NCI-H146 (cell line): ENCODE results near the gene SLC25A41.
"Not testable (repeated sequence)": the region's sequence is repeated elsewhere in the genome, so short reads cannot be mapped to it uniquely, and the experiment has no call there.

Source experiments
- DNase-seq: peaks from one replicate; lab custom pipeline; 2025; lab: John Stamatoyannopoulos, UW

The SLC25A41 gene

DNA sequence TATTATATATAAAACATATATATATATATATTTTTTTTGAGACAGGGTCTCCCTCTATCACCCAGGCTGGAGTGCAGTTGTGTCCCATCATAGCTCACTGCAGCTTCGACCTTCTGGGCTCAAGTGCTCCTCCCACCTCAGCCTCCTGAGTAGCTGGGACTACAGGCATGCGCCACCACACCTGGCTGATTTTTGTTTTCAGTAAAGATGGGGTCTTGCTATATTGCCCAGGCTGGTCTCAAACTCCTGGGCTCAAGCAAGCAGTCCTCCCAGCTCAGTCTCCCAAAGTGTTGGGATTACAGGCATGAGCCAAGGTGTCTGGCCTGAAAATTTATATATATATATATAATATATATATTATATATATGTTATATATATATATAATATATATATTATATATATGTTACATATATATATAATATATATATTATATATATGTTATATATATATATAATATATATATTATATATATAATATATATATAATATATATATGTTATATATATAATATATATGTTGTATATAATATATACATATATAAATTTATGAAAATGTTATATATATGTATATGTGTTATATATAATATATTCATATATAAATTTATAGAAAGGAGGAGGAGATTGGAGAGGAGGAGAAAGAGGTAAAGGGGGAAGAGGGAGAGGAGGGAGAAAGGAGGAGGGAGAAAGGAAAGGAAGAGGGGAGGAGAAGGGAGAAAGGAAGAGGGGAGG is 4.7 kb downstream of the SLC25A41 start:
- not testable (repeated sequence) for DNase-seq

GRCh38 chr19:6427131-6427530 is 6.4 kb downstream of the SLC25A41 start:
- no peak for DNase-seq

DNA sequence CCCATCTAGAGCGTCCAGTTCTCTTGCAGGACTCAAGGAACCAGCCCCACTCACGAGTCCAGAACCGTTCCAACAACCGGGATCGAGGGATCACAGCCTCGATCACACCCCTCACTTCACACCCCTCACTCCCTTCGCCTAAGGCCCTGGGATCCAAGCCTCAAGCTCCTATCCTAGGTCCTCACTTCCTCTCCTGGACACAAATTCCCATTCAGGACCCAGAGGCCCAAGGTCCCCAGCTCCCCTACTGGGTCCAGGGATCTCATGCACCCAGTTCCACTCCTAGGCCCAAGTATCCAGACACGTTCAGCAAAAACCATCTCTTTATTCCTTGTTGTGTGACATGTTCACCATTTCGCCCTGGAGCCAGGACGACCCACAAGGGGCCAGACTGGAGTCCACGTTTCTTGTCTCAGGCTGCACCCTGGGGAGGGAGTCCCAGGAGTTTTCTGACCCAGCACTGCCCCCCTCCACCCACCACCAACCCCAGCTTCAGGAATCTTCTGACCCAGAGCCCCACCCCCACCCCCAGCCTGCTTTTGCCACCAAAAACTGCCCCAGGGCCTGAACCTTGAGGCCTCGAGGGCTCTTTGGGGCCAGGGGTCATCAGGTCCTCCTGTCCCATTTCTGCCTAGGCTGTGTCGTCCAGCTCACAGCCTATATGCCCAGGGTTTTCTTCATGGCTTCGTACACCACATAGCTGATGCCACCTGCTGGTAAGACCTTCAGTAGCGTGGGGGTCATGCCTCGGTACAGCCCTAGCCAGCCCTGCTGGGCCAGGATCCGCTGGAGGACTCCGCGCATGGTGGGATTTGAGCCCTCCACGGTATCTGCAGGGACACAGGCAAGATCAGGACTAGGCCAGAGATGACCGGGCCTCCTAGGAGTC is 7.6 kb downstream of the SLC25A41 start:
- no peak for DNase-seq

- peak; percentile 99 for DNase-seq
Observed at GRCh38 chr19:6424939-6425731, 8.4 kb downstream of the SLC25A41 start.

DNA sequence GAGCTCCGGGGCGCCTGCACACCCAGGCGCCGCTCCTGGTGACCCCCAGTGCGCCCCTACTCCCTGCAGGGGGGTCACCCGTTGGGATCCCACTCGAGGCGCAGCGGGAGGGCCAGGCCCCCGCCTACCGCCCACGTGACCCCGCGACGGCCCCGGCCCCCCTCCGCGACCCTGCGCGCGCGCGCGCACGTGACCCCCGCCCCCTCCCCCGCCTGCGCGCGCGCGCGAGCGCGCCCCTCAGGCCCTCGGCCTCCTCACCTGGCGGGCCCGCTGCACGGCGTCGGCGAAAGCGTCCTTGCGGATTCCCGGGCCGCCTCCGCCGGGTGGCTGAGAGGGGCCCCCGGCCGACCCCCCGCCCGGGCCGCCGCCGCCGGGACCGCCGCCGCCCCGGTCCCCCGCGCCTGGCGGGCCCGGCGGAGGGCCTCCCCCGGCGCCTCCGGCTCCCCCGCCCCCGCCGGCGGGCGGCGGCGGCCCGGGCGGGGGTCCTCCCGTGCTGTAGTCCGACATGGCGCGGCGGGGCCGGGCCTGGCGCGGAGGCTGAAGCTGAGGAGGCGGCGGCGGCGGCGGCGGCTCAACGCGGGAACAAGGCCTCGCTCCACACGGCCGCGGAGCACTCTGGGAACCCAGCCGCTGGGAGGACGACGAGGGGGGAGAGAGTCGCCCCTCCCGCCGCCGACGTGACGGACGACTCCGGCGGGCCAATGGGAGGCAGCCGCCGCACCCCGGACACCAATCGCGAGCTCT is 9.2 kb downstream of the SLC25A41 start, which contains the start of gene KHSRP:
KHSRP (minus strand) TSS at position 617 of the 744 bp plus-strand sequence; CDS start at position 507, 110 bp downstream.
- peak; percentile 13 for DNase-seq

DNA sequence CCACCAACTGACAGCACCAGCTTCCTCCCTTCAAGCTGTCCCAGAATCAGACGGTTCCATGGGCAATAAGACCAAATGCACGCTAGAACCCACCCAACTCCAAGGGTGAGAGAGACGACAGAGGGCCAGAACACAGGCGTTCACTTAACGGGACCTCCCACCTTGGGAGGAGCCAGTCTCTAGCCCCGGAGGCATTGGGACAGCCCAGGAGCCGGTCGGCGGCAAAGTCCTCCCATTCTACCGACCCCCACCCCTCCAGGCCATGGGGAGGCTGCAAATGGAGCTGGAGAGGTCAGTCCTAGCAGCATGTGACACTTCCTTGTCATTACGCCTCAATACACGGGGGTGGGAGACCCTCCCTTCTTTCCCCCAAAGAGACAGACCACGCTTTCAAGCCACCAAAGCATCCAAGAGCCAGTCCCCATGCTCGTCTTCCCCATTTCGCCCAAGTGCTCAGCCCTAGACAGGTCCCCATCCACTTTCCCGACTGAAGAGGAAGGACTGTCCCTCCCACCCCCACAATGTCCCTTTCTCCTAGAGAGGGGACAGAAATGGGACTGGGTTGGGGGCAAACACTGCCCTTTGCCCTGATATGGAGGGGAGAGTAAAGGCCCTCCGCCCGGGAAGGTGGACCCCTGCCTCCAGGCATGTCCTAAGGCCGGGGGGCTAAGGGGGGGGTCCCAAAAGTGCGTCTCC is 9.9 kb downstream of the SLC25A41 start:
- peak; percentile 11 for DNase-seq

DNA sequence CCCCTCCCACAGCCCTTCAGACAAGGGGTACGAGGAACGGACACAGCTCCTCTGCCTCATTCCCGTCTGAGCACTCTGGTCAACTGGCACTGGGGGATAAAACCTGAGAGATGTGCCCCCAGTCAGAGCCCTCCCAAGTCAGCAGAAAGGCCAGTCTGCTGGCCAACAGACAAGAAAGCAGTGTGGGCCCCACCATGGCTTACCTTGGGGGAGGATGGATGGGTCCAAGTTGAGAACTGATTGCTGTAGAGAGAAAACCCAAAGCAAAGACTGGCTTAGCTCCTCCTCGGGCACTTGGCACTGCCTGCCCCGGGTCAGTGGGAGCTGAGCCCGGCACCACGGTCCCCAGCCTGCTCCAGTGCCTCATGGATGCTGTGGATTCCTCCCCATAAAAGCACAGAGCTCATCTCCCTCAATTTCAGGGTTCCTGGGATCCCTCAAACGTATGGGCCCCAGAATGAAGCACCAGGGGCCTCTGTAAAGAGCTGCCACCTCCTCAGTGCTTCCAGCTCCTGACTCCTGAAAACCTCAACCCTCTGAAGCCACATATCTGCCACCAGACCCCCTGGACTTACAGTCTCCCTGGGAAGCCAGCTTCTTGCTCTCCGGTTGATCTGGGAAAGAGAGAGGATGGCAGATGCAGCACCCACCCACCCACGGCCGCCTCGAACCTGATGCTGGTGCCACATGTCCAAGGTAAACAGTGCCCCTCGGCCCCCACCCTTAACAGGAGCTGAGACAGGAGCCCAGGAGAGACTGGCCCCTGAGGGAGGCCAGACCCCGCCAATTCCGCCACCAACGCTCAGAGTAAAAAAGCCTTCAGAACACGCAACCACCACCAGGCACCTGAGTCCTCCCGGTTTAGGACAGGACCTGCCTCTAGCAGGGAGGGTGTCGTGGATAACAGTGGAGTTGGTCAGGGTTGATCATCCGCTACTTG is 12.2 kb downstream of the SLC25A41 start:
- no peak for DNase-seq

- no peak for DNase-seq
Observed at GRCh38 chr19:6418562-6418932, 15.0 kb downstream of the SLC25A41 start.

GRCh38 chr19:6417713-6418561 is 15.6 kb downstream of the SLC25A41 start:
- DNase-seq, result no peak

DNA sequence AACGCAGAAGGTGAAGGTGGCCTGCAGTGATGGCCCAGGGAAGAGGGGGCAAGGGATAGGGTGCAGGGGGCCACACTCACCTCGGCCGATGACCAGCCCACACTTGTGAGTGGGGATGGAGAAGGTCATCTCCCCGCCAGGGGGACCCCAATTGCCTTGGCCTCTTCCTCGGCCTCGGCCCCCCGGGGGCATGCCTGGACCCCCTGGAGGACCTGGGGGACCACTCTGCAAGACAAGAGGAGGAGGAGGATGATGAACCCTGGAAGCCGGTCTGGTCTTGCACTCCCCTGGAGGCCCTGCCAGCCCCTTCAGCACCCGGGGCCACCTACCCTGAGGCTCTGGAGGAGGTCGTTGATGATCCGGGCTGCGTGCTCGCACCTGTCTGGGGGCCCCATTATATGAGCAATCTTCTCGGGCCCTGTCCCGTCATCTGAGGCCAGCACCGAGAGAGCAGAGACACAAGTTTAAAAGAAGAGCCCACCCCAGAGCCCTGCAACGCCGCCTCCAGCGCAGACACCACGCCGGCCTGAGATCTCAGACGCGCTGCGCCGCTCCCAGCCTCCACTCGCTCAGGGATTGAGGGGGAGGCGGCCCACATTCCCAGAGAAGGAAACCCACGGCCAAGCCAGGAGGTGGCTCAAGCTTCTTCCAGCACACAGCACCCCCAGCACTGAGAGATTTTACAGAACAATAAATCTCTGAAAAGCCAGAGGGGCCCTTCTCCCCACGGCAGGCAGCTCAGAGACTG is 16.7 kb downstream of the SLC25A41 start:
- DNase-seq, result no peak

- DNase-seq, result no peak
Observed at GRCh38 chr19:6415591-6416190, 17.9 kb downstream of the SLC25A41 start.

DNA sequence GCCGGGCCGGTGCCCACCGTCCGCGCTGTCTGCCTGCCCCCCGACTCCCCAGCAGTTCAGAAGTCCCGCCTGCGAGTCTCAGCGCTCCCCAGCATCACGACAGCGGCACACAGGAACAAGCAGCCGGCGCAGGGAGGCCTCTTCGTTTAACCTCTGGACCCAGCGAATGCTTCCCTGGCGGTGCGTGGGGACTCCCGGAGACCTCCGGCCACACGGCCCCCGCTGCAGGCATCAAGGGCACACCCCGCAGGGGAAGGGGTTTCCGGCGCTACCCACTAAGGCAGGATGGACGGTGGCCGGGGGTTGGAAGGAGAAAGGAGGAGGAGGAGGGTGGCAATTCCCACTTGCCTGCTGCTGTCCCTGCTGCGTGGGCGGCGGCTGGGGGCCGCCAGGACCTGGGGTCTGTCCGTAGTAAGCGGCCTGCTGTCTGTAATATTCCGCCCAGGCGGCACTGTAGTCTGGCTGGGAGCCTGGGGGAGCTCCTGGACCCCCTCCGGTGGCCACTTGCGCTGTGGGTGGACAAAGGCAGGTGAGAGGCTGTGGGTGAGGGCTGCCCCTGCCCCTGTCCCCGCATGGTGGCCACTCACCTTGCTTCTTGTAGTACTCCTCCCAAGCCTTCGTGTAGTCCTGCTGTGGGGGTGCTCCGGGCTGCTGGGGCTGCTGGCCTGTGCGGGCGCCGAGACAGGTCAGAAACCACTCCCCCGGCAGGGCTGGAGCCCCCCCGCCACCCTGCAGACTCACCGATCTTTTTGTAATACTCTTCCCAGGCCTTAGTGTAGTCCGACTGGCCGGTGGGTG is 18.6 kb downstream of the SLC25A41 start:
- no peak for DNase-seq

DNA sequence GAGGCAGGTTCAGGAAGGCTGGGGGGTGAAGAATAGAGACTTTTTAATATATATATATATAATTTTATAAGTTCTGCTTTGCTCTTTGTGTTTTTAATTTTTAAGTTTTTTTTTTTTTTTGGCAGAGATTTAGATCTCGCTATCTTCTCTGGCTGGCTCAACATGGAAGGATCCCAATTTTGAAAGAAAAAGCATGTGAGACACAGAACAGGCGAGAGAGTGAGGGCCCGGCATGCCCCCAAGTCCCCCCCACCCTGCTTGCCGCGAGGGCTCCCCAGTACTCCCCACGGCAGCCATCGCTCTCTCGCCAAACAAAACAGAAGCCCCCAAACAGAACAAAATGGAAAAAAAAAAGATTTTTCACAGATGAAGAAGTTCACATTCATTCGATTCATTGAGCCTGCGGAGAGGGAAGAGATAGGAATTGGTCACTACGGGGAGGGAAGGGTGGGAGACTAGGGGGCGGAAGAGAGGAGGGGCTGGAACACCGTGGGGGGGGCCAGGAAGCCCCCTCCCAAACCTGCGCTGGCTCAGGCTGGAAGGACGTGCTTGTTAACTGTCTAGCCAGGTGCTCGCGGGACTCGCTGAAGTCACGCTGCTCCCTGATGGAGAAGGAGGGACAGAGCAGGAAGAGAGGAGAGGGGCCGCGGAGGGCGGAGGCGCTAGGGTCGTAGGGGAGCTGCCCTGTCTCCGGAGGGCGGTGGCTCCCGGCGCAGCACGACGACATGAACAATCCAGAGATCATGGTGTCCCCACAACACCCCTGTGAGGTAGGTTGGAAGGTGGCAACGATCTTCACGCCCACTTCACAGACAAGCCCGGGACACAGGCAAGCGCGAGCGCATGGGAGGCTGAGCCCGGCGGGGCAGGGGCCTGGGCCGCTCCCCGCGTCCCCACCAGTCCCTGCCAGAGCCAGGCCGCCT is 19.6 kb downstream of the SLC25A41 start:
- DNase-seq, result no peak

- no peak for DNase-seq
Observed at GRCh38 chr19:6413291-6413690, 20.3 kb downstream of the SLC25A41 start.

- DNase-seq, result no peak
Observed at GRCh38 chr19:6412447-6413091, 21.0 kb downstream of the SLC25A41 start.
